ENCODE measurements around the gene MAGEA11.
"Not testable (repeated sequence)": the region's sequence is repeated elsewhere in the genome, so short reads cannot be mapped to it uniquely, and the experiment has no call there.

Gene MAGEA11

DNA sequence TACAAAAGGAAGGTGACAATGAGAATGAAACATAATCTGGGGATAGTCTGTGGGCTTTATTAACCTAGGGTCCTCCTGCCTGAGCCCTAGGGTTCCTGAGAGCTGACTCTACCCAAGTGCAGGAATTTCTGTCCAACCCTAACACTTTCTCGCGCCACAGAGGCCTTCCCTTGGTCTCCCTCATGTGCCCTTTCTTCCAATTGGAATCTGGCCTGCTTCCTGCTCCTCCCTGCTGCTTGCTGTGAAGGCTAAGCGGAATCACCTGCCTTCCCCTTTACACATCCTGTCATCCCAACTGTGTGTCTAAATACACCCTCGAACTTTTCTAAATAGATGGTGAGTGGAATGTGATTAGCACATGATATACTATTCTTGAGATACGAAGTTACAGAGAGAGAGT lies 5.9 kb downstream of the MAGEA11 start:
- DNase-seq (ENCODE audit: low spot score): no peak

DNA sequence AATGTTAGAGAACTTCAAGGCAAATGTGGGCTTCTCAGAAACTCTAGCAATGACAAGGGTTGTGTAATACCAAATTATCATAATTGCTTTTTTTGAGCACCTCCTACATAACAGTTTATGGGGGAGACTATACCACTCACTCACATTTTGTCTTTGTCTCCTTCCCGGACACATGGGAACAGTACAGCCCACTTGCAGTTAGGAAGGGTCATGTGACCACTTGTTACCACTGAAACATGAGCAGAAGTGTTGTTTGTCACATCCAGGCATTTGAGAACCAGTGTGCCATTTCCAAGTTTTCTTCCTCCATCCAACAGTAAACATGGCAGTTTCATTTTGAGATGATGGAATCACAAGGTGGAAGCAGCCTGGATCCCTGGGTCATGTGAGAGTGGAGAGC lies 6.9 kb downstream of the MAGEA11 start:
- no peak for DNase-seq (ENCODE audit: low spot score)

DNA sequence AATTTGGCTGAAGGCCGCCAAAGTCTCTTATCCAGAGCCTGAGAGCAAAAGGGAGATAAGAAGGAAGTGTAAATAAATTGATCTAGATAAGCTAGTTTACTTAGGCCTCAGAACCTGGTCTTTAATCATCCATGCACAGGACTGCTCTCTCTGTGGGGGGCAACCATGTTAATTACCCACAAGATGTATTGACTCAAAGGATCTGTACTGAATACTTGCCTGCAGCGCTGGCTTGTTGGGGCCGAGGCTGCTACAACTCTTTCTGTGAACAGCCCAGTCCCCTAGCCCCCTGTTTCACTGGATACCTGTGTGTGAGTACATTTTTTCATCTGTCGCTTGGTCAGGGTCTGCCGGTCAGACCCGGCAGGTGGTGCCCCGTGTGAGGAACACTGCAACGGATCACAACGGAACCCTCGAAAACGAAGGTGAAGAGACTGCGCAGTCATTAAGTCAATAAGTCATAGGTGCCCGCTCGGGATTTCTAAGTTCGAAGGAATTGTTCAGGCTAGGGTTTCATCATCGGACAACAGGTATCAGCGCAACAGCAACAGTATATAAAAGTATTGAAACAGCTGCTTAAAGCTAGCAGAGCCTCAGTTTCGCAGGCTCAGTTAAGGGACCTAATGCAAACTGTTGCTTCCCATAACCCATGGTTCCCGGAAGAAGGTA lies 8.3 kb downstream of the MAGEA11 start:
- no peak for DNase-seq (ENCODE audit: low spot score)

DNA sequence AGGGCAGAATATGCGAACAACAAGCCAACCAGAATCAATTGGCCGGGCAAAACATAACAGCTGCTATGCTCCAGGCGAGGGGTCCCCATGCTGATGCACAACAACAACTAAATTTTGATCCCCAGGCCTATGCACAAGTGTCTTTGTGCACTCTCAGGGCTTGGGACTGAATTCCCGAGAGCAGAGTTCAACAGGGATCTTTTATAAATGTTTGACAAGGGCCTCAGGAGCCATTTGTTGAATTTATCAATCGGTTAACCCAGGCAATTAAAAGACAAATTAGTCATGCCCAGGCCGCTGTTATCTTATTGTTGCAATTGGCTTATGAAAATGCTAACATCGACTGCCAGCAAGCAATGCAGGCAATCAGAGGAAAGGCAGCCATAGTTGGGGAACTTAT lies 9.4 kb downstream of the MAGEA11 start:
- DNase-seq (ENCODE audit: low spot score): not testable (repeated sequence)

DNA sequence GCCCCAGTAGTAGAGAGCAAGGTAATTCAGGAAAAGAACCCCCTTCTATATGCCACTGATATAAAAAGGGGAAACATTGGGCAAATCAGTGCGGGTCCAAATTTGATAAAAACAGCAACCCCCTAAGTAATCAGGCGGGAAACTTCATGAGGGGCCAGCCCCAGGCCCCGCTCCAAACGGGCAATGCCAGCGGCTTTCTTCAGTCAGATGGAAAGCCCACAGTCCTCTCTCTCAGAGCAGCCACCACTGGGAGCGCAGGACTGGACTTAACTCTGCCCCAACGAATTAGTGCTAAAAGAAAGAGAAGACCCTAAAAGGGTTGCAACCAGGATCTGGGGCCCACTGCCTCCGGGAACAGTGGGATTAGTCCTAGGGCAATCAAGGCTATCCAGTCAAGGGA lies 9.9 kb downstream of the MAGEA11 start:
- DNase-seq (ENCODE audit: low spot score): no peak

DNA sequence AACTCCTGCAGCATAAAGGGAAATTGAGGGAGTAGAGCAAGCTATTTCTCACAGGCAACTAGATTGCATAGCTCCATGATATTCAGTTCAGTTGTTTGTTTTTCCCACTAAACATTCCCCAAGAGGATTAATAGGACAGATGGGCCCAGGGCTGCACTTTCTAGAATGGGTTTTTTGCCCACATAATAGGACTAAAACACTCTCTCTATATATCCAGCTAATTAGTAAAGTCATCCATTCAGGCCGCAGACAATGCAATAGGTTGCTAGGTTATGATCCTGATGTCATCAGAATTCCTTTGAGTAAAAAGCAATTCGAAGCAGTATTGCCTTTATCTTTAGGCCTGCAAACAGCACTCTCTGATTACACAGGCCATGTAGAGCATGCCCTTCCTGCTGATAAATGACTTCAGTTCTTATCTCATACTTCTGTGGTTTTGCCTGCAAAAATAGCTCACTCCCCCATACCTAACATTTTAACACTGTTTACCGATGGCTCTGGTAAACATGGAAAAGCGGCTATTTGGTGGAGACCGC lies 11.8 kb downstream of the MAGEA11 start:
- DNase-seq (ENCODE audit: low spot score): not testable (repeated sequence)

DNA sequence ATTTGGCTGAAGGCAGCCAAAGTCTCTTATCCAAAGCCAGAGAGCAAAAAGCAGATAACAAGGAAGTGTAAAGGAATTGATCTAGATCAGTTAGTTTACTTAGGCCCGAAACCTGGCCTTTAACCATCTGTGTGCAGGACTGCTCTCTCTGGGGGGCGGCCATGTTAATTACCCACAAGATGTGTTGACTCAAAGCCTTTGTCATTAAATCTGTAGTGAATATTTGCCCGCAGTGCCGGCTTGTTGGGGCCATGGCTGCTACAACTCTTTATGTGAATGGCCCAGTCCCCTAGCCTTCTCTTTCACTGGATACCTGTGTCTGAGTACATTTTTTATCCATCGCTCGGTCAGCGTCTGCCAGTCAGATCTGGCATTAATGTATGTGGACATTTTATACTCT lies 15.4 kb downstream of the MAGEA11 start:
- not testable (repeated sequence) for DNase-seq (ENCODE audit: low spot score)

DNA sequence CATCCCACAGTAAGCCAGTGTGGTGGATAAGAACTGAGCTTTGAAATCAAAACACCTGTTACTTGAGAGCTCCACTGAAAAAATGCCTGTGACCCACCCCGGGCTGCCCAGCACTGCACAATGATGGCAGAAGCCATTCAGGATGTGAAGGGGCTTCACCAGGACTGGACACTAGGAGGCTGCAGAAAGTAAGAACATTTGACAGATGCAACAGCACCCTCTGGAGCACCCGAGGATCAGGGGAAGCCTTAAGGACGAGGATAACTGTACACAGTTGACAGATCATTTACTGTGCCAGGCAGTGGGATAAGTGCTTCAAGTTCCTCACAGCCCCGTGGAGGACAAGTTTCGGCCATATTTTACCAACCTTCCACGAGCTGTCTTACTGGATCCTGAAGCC lies 30.4 kb downstream of the MAGEA11 start:
- not testable (repeated sequence) for DNase-seq (ENCODE audit: low spot score)

DNA sequence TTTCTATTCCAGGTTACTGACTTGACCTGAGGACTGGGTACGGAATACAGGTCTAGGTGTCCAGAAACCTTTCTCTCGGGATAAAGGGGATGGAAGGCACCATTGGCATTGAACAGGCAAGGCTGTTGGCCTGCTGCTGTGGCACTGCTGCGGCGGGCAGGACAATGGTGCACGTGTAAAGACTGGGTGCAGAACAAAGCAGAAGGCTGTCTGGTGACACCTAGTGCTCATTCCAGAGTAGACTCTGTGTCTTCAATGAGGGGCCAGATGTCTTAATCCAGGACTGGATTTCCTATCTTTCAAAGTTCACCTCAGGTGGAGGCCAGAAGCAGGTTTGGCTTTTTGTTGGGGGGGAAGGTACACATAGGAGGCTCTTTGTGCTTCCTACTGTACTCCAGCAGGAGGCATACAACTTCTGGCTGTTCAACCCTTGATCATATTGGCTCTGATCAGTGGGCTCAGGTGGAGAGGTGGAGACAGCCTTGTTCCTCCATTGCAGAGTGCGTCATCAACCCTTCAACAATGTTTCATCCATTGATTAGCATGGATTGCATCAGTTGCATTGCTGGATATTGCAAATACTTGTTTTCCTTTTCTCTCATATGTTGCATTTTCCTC lies 34.6 kb downstream of the MAGEA11 start:
- DNase-seq (ENCODE audit: low spot score): not testable (repeated sequence)

DNA sequence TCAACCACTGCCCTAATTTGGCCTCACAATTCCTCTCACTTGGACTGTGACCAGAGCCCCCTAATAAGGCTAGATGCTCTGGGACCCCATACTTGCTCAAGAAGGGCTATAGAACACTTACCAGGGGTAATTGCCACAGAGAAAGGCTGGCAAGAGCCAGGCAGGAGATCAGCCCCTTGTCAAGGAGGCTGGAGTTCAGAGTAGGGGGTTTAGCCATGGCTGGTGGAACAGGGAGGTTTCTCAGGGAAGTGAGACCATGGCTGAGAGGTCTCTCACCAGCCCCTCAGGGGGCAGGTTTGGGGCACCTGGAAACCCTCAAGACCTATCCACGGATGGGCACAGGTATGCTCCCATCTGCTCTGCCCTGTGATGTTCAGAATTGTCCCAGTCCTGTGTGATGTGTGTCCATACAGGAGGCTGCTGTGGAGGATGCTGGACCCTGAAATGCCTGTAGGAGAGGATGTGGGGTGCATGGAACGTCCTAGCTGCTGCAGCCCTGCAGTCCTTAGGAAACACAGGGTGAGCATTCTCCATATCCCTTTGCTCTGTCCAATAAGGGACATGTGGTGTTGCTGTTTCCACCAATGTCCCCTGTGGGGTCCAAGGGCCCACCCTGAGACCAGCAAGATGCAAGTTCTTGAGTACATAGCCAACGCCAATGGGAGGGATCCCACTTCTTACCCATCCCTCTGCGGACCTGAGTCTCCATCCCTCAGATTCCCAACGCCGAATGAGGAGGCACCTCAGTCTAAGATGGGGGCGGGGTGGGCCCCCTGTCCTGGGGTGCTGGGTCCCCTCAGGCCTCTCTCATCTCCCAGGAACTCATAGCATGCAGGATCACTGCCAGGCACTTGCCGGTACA lies 45.6 kb downstream of the MAGEA11 start:
- no peak for DNase-seq (ENCODE audit: low spot score)

DNA sequence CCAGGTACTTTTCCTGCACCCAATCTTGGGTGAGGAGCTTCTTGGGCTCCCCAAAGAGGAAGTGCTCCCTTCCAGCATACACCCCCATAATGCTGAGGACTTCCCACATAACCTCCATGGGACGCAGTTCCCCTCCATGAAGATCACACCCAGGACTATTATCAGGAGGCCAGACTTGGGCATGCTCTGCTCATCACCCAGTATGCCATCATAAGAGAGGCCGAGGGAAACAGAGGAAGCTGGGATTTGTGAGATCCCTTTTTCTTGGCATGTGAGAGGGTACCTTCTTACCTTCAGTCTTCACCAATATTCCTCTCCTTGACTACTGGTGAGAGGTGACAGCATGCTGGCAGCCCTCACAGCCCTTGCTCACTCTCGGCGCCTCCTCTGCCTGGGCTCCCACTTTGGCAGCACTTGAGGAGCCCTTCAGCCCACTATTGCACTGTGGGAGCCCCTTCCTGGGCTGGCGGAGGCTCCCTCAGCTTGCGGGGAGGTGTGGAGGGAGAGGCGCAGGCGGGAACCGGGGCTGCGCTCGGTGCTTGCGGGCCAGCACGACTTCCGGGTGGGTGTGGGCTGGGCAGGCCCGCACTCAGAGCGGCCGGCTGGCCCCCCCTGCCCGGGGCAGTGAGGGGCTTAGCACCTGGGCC lies 46.3 kb downstream of the MAGEA11 start:
- DNase-seq (ENCODE audit: low spot score): no peak

DNA sequence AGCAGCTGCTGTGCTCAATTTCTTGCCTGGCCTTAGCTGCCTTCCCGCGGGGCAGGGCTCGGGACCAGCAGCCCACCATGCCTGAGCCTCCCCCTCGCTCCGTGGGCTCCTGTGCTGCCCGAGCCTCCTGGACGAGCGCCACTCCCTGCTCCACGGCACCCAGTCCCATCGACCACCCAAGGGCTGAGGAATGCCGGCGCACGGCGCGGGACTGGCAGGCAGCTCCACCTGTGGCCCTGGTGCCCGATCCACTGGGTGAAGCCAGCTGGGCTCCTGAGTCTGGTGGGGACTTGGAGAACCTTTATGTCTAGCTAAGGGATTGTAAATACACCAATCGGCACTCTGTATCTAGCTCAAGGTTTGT lies 46.8 kb downstream of the MAGEA11 start:
- not testable (repeated sequence) for DNase-seq (ENCODE audit: low spot score)

DNA sequence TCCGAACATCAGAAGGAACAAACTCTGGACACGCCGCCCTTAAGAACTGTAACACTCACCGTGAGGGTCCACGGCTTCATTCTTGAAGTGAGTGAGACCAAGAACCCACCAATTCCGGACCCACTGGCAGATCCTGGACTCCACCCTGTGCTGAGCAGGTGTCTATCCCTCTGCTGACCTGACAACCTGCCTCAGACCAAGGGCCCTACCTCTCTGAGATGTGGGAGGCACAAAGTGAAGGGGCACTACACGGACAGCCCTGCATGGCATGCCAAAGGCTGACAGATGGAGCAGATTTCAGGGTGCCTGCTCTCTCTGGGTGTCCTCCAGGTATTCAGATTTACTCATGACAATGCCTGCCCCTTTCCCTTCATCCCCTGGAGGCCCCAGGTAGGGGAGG lies 48.0 kb downstream of the MAGEA11 start:
- DNase-seq (ENCODE audit: low spot score): no peak

DNA sequence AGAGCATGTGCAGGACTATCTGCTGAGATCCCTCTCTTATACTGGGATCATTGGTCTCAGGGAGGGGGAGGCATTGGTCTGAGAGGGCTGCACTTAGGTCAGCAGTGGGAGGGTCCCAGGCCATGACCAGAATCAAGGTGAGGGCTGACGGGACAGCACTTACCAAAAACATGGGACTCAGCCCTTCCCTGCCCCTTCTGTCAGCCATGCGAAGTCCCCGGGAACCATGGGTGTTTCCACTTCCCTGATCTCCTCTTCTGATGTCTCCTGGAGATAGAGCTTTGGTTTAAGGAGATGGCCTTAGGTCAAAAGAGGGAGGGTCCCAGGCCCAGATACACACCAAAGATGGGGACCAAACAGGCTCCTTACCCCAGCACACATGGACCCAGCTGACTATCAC lies 49.1 kb downstream of the MAGEA11 start:
- DNase-seq (ENCODE audit: low spot score): no peak

DNA sequence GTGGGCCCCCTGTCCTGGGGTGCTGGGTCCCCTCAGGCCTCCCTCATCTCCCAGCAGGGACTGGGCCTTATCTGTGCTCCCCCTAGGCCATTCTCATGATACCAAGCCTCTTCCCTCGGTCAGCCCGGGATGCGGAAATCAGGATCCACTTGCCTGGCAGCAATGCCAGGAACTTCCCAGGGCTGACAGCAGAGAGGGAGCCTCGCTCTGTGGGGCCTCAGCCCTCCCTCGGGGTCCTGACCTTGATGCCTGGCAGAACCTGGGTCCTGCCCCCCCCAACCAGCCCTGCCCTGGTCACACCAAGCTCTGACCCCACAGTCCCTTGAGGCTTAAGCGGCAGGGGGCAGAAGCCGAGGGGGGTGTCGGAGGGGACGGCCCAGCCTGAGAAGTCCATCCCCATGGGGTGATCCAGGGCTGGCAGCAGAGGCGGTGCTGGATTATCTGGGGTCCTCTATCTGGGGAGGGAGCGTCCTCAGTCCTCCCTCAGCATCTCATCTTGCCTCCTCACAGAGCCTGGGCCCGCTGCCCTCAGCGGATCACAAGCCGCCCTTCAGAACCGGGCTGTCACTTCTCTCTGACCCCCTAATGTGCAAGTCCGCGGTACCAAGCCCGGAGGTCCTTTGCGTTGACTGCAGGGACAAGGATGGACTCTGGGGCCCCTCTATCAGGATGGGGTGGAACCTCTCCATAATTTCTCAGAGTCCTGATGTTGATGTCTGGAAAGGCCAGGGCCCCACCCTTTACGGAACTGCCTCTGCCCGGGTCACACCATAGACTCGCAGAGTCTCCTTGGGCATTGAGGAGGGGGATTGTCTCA lies 50.2 kb downstream of the MAGEA11 start:
- DNase-seq (ENCODE audit: low spot score): not testable (repeated sequence)

DNA sequence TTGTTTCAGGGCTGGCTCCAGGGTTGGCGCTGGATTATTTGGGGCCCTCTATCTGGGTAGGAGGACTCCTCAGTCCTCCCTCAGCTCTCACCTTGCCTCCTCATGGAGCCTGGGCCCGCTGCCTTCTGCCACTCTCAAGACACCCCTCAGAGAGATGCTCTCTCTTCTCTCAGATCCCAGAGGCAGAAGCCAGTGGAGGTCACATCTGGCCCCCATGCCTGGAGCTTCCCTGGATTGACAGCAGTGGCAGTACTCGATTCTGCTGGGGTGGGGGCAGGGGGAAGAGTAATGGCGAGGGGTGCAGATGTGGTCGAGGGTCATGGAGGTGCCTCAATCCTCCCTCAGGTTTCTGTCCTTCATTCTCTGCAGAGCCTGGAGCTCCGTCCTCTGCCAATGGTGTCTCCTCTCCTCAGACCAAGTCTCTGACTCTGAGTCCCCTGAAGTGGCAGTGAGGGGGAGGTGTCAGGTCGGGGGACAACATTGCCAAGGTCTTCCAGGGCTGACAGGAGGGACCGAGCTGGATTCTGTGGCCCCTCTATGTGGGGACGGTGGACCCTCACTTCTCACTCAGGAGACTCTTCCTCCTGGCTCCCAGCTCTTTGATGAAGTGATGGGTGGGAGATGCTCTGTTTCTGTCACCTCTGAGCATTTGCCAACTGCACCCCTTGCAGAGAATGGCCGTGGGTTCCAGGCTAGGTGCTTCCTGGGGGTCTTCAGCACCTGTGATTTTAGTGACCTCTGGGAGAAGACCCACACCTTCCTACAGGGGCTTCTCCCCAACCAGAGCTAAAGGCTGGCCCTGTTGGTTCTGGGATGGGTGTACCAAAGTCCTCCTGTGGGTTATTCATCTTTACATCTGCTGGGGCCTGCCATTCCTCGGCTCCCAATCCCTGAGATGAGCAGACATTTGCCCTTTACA lies 51.1 kb downstream of the MAGEA11 start:
- DNase-seq (ENCODE audit: low spot score): no peak

All from AG08396 (cell line).